K562 (cell line): Measurements from ENCODE around the gene HSD17B8. TPM values are rescaled to one million over a fixed set of nuclear protein-coding genes. Genes with fewer than 3 reads are reported as not detected.

Experiments used
- JUND ChIP-seq, 2 experiments: IDR thresholded peaks; 2 replicates in 1 of 2; 3 replicates in 1 of 2; pipeline ENCODE4 v1.6.1; 2011; ENCODE audit warnings: borderline replicate concordance in 2 of 2, low read depth in 2 of 2, low read length in 2 of 2, improper control_type of control experiment in 1 of 2, missing biosample characterization in 1 of 2, missing genetic modification characterization in 1 of 2, missing genetic modification reagents in 1 of 2
- MTA1 ChIP-seq: fragments of 450-650 bp; IDR thresholded peaks from 2 replicates; pipeline ENCODE4 v1.6.1; 2017; ENCODE audit warnings: borderline replicate concordance
- MXI1 ChIP-seq: IDR thresholded peaks from 2 replicates; pipeline ENCODE4 v1.6.1; 2011; ENCODE audit warnings: low read depth, mild to moderate bottlenecking, improper control_type of control experiment, low read length
- NEUROD1 ChIP-seq: fragments of 150-350 bp; IDR thresholded peaks from 2 replicates; pipeline ENCODE4 v1.6.1; 2014; ENCODE audit warnings: borderline replicate concordance, low read length, low read depth; ENCODE audit not compliant: partially characterized antibody
- NR1H2 ChIP-seq: sonication (generic); formaldehyde crosslinking; IDR thresholded peaks from 2 replicates; pipeline ENCODE4 v1.4.0; 2020; ENCODE audit warnings: mild to moderate bottlenecking, missing genetic modification reagents
- PCBP2 ChIP-seq: fragments of 200-400 bp; formaldehyde crosslinking; IDR thresholded peaks from 2 replicates; pipeline ENCODE4 v1.6.1; 2018; ENCODE audit warnings: low read length, low read depth, mild to moderate bottlenecking, moderate library complexity; ENCODE audit not compliant: poor library complexity, severe bottlenecking
- ZNF184 ChIP-seq: sonication (generic); formaldehyde crosslinking; IDR thresholded peaks from 2 replicates; pipeline ENCODE4 v1.5.0; 2020; ENCODE audit warnings: missing genetic modification reagents
- polyA plus RNA-seq, 8 experiments: library from polyadenylated mRNA; depleted of rRNA in 4 of 8; stranded (reverse) in 5 of 8; unstranded in 3 of 8; fragments of >200 nt; fragmentation: Nextera tagmentation in 2 of 8; fragmentation: Illumina TruSeq in 1 of 8; extraction: Ambion mirVana in 2 of 8; extraction: Trizol in 1 of 8; gene quantifications; 2 replicates each; pipeline versions ENCODE4 v1.2.1 to v1.2.3, GENCODE V29; 2011 to 2014; ENCODE audit warnings: inconsistent platforms in 1 of 8, missing spikeins in 1 of 8
- total RNA-seq, 7 experiments: library from RNA; depleted of rRNA in 6 of 7; stranded (reverse); fragments of >200 nt in 6 of 7; fragmentation: Illumina TruSeq in 2 of 7; extraction: Trizol in 2 of 7; gene quantifications; 2 replicates each; pipeline versions ENCODE4 v1.2.1 to v1.2.3, GENCODE V29; 2011 to 2021; ENCODE audit warnings: low replicate concordance in 1 of 7
- TF ChIP-seq, protein P1 (sequence below): IDR thresholded peaks from 2 replicates; pipeline ENCODE4 v1.6.1; 2012; ENCODE audit warnings: low read depth, low read length, improper control_type of control experiment, borderline replicate concordance
- TF ChIP-seq, protein P2 (sequence below): sonication (generic); formaldehyde crosslinking; IDR thresholded peaks from 2 replicates; pipeline ENCODE4 v1.8.0; 2023; ENCODE audit warnings: missing genetic modification reagents, mild to moderate bottlenecking, borderline replicate concordance
- TF ChIP-seq, protein P3 (sequence below): sonication (generic); formaldehyde crosslinking; IDR thresholded peaks from 2 replicates; pipeline ENCODE4 v1.8.1; 2022; ENCODE audit warnings: missing genetic modification reagents
- TF ChIP-seq, protein P4 (sequence below): fragments of 200-800 bp; sonication (Bioruptor generic); IDR thresholded peaks from 2 replicates; pipeline ENCODE4 v1.6.1; 2016; ENCODE audit warnings: missing genetic modification characterization, missing compliant biosample characterization

Gene HSD17B8
- total and polyA plus RNA-seq, 9 of the 15 experiments (the other 6 are each of a cell fraction or from before 2014, with no cell fraction given): 3.7 to 35.2 (median 14.2) TPM

DNA sequence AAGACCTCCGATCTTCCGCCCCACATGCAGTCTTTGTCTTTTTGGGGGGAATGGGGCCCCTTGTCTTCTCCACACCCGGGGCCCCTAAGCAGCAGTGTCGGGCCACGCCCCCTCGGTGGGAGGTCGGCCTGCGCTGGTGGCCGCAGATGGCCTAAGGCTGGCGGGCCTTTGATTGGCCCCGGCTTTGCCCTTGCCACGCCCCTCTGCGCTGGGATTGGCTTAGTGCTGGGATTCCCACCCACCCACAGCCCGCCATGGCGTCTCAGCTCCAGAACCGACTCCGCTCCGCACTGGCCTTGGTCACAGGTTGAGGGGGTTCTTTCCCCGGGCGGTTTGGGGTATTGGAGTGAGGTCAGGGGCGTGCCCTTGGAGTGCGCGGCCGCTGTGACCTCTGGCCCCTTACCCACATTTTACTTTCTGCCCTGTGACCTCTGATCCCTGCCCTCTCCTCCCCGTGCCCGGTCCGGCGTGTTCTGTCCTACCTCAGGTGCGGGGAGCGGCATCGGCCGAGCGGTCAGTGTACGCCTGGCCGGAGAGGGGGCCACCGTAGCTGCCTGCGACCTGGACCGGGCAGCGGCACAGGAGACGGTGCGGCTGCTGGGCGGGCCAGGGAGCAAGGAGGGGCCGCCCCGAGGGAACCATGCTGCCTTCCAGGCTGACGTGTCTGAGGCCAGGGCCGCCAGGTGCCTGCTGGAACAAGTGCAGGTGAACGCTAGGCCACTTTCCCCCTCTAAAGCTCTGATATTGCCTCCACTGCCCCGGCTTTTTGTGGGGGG, at the start of gene HSD17B8 (continued):
- TF ChIP-seq, protein P1, sequence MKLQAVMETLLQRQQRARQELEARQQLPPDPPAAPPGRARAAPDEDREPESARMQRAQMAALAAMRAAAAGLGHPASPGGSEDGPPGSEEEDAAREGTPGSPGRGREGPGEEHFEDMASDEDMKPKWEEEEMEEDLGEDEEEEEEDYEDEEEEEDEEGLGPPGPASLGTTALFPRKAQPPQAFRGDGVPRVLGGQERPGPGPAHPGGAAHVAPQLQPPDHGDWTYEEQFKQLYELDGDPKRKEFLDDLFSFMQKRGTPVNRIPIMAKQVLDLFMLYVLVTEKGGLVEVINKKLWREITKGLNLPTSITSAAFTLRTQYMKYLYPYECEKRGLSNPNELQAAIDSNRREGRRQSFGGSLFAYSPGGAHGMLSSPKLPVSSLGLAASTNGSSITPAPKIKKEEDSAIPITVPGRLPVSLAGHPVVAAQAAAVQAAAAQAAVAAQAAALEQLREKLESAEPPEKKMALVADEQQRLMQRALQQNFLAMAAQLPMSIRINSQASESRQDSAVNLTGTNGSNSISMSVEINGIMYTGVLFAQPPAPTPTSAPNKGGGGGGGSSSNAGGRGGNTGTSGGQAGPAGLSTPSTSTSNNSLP: no peak
- TF ChIP-seq NR1H2 (CRISPR knock-in tag) (no peak), NEUROD1 (peak; percentile 27), MTA1 (no peak), MXI1 (peak; percentile 52; the same call in 1 of the 2 replicates), PCBP2 (no peak), JUND (IDR thresholded peaks at IDR 0.05; ENCODE audit: borderline replicate concordance, low read depth, low read length) (peak; percentile 1; the same call in 1 of the 2 replicates), JUND (tag; IDR thresholded peaks at IDR 0.05; ENCODE audit: borderline replicate concordance, low read depth, low read length) (no peak), ZNF184 (CRISPR knock-in tag) (no peak)
- TF ChIP-seq, protein P2, sequence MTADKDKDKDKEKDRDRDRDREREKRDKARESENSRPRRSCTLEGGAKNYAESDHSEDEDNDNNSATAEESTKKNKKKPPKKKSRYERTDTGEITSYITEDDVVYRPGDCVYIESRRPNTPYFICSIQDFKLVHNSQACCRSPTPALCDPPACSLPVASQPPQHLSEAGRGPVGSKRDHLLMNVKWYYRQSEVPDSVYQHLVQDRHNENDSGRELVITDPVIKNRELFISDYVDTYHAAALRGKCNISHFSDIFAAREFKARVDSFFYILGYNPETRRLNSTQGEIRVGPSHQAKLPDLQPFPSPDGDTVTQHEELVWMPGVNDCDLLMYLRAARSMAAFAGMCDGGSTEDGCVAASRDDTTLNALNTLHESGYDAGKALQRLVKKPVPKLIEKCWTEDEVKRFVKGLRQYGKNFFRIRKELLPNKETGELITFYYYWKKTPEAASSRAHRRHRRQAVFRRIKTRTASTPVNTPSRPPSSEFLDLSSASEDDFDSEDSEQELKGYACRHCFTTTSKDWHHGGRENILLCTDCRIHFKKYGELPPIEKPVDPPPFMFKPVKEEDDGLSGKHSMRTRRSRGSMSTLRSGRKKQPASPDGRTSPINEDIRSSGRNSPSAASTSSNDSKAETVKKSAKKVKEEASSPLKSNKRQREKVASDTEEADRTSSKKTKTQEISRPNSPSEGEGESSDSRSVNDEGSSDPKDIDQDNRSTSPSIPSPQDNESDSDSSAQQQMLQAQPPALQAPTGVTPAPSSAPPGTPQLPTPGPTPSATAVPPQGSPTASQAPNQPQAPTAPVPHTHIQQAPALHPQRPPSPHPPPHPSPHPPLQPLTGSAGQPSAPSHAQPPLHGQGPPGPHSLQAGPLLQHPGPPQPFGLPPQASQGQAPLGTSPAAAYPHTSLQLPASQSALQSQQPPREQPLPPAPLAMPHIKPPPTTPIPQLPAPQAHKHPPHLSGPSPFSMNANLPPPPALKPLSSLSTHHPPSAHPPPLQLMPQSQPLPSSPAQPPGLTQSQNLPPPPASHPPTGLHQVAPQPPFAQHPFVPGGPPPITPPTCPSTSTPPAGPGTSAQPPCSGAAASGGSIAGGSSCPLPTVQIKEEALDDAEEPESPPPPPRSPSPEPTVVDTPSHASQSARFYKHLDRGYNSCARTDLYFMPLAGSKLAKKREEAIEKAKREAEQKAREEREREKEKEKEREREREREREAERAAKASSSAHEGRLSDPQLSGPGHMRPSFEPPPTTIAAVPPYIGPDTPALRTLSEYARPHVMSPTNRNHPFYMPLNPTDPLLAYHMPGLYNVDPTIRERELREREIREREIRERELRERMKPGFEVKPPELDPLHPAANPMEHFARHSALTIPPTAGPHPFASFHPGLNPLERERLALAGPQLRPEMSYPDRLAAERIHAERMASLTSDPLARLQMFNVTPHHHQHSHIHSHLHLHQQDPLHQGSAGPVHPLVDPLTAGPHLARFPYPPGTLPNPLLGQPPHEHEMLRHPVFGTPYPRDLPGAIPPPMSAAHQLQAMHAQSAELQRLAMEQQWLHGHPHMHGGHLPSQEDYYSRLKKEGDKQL (CRISPR knock-in tag): no peak
- TF ChIP-seq, protein P3, sequence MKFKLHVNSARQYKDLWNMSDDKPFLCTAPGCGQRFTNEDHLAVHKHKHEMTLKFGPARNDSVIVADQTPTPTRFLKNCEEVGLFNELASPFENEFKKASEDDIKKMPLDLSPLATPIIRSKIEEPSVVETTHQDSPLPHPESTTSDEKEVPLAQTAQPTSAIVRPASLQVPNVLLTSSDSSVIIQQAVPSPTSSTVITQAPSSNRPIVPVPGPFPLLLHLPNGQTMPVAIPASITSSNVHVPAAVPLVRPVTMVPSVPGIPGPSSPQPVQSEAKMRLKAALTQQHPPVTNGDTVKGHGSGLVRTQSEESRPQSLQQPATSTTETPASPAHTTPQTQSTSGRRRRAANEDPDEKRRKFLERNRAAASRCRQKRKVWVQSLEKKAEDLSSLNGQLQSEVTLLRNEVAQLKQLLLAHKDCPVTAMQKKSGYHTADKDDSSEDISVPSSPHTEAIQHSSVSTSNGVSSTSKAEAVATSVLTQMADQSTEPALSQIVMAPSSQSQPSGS (CRISPR knock-in tag): no peak
- TF ChIP-seq, protein P4, sequence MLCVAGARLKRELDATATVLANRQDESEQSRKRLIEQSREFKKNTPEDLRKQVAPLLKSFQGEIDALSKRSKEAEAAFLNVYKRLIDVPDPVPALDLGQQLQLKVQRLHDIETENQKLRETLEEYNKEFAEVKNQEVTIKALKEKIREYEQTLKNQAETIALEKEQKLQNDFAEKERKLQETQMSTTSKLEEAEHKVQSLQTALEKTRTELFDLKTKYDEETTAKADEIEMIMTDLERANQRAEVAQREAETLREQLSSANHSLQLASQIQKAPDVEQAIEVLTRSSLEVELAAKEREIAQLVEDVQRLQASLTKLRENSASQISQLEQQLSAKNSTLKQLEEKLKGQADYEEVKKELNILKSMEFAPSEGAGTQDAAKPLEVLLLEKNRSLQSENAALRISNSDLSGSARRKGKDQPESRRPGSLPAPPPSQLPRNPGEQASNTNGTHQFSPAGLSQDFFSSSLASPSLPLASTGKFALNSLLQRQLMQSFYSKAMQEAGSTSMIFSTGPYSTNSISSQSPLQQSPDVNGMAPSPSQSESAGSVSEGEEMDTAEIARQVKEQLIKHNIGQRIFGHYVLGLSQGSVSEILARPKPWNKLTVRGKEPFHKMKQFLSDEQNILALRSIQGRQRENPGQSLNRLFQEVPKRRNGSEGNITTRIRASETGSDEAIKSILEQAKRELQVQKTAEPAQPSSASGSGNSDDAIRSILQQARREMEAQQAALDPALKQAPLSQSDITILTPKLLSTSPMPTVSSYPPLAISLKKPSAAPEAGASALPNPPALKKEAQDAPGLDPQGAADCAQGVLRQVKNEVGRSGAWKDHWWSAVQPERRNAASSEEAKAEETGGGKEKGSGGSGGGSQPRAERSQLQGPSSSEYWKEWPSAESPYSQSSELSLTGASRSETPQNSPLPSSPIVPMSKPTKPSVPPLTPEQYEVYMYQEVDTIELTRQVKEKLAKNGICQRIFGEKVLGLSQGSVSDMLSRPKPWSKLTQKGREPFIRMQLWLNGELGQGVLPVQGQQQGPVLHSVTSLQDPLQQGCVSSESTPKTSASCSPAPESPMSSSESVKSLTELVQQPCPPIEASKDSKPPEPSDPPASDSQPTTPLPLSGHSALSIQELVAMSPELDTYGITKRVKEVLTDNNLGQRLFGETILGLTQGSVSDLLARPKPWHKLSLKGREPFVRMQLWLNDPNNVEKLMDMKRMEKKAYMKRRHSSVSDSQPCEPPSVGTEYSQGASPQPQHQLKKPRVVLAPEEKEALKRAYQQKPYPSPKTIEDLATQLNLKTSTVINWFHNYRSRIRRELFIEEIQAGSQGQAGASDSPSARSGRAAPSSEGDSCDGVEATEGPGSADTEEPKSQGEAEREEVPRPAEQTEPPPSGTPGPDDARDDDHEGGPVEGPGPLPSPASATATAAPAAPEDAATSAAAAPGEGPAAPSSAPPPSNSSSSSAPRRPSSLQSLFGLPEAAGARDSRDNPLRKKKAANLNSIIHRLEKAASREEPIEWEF (CRISPR knock-in tag): no peak
